SK-N-MC (cell line): Measurements from ENCODE around the gene ACD.

Source experiments
- EZH2 ChIP-seq: fragments of 200-600 bp; sonication (generic); IDR thresholded peaks from one replicate; pipeline ENCODE4 v1.6.1; 2017; ENCODE audit warnings: antibody characterized with exemption
- FOXP2 ChIP-seq: optimal IDR thresholded peaks from 2 replicates; pipeline ENCODE3; 2011; ENCODE audit warnings: mild to moderate bottlenecking, moderate library complexity; ENCODE audit not compliant: insufficient read depth; ENCODE audit errors: extremely low read length, control extremely low read depth
- POLR2AphosphoS5 ChIP-seq: IDR thresholded peaks from 2 replicates; pipeline ENCODE4 v1.6.1; 2012; ENCODE audit warnings: mild to moderate bottlenecking, low read depth, low read length, borderline replicate concordance

GRCh38 chr16:67707210-67707609 lies 47.1 kb upstream of the ACD start:
- TF ChIP-seq POLR2AphosphoS5 (no peak), EZH2 (no peak), FOXP2 (no peak)
